Thyroid gland (tissue), 4 donors: Measurements from ENCODE around the gene APLF. TPM values are rescaled to one million over a fixed set of nuclear protein-coding genes. Genes with fewer than 3 reads are reported as not detected.

Source experiments
- DNase-seq, 2 donors: peaks; one replicate each; pipeline ENCODE4 v3.0.0-alpha.2; 2019
- H3K27ac ChIP-seq, 3 donors: fragments of 200-600 bp; sonication (generic); 1 replicate in 2 of 3; 2 replicates in 1 of 3; pipeline ENCODE4 v1.5.1; 2016 to 2019; ENCODE audit warnings: mild to moderate bottlenecking in 1 of 3, moderate library complexity in 1 of 3
- H3K27me3 ChIP-seq: fragments of 200-600 bp; sonication (generic); one replicate; pipeline ENCODE4 v1.5.1; 2019
- H3K36me3 ChIP-seq, 2 donors: fragments of 200-600 bp; sonication (generic); one replicate each; pipeline ENCODE4 v1.5.1; 2016 to 2019
- H3K4me1 ChIP-seq, 2 donors: fragments of 200-600 bp; sonication (generic); one replicate each; pipeline ENCODE4 v1.5.1; 2017 to 2019
- H3K4me3 ChIP-seq, 3 donors: fragments of 200-600 bp; sonication (generic); replicated peaks in 1 of 3; 1 replicate in 2 of 3; 2 replicates in 1 of 3; pipeline ENCODE4 v1.5.1; 2016; ENCODE audit warnings: mild to moderate bottlenecking in 1 of 3
- H3K9me3 ChIP-seq: fragments of 200-600 bp; sonication (generic); one replicate; pipeline ENCODE4 v1.5.1; 2017
- CTCF ChIP-seq, 6 experiments: fragments of 200-600 bp in 3 of 6; fragments of 450-650 bp in 3 of 6; sonication (generic) in 3 of 6; IDR thresholded peaks; one replicate each; pipeline ENCODE4 v1.5.1; 2016 to 2019; ENCODE audit warnings: antibody characterized with exemption in 6 of 6, mild to moderate bottlenecking in 2 of 6, inconsistent platforms in 1 of 6, moderate library complexity in 1 of 6
- POLR2A ChIP-seq, 2 donors: fragments of 450-650 bp; IDR thresholded peaks; one replicate each; pipeline ENCODE4 v1.6.1; 2017; ENCODE audit warnings: antibody characterized with exemption in 2 of 2, mild to moderate bottlenecking in 2 of 2, moderate library complexity in 1 of 2
- WGBS, 2 donors: methylation state at CpG; one replicate each; pipeline ENCODE4 v1.1.5; 2017; 5-methylcytosine and 5-hydroxymethylcytosine counted together
- intact Hi-C: fragments of 100-400 bp; cut with DNase I; formaldehyde crosslinking; loops from one replicate; pipeline ENCODE4 v1.15.1; 2023
- total RNA-seq, 4 donors: library from RNA; depleted of rRNA; stranded (reverse); fragments of >200 nt; gene quantifications; one replicate each; pipeline ENCODE4 v1.2.3, GENCODE V29; 2016

Gene APLF
- total RNA-seq, 4 donors from 2014 or later, result 8.7 to 12.9 (median 9.6) TPM

- TF ChIP-seq CTCF (IDR thresholded peaks at IDR 0.05), result no peak
- TF ChIP-seq POLR2A (IDR thresholded peaks at IDR 0.05), result no peak
- intact Hi-C loops, result loop anchor here (10.0 kb wide), 2 partner anchors 248 to 458 kb away; no protein-coding TSS in a partner anchor
- Histone ChIP-seq H3K27ac (peak overlapping the region in 2 of 3 donors; percentile 71 to 79), H3K4me1 (peaks cover 5 to 9% of the 10 kb centered on the region in 2 donors), H3K36me3 (no peaks in the 10 kb centered on the region), H3K4me3 (peak overlapping the region; percentile 19 to 67 (median 62)), H3K27me3 (no peaks in the 10 kb centered on the region), H3K9me3 (no peaks in the 10 kb centered on the region)
- DNase-seq, result peak in 1 of 2 donors; percentile 17
- 7 to 9% methylated on average over 11 of the region's 11 CpGs for WGBS, 2 donors
Measured at GRCh38 chr2:68466361-68466777, 1.0 kb upstream of the APLF start.

- H3K4me1 ChIP-seq, result peaks cover 5 to 9% of the 10 kb centered on the region in 2 donors
- H3K9me3 ChIP-seq, result no peaks in the 10 kb centered on the region
- no peak for TF ChIP-seq POLR2A (IDR thresholded peaks at IDR 0.05)
- TF ChIP-seq CTCF (IDR thresholded peaks at IDR 0.05), result no peak
- H3K36me3 ChIP-seq, result no peaks in the 10 kb centered on the region
- peak overlapping the region; percentile 19 to 67 (median 62) for H3K4me3 ChIP-seq
- whole genome bisulfite sequencing, 2 donors, result 0% methylated on average over 7 to 18 of the region's 18 CpGs
- H3K27me3 ChIP-seq, result no peaks in the 10 kb centered on the region
- intact Hi-C loops, result loop anchor here (10.0 kb wide), 2 partner anchors 248 to 458 kb away; no protein-coding TSS in a partner anchor
- no peak for DNase-seq
- peak overlapping the region in 2 of 3 donors; percentile 71 to 79 for H3K27ac ChIP-seq
Measured at GRCh38 chr2:68466778-68467076, 658 bp upstream of the APLF start.

GRCh38 chr2:68468801-68469200 lies 1.4 kb downstream of the APLF start:
- H3K36me3 ChIP-seq, result no peaks in the 10 kb centered on the region
- peaks cover 5 to 9% of the 10 kb centered on the region in 2 donors for H3K4me1 ChIP-seq
- intact Hi-C loops, result loop anchor here (10.0 kb wide), 2 partner anchors 246 to 456 kb away; no protein-coding TSS in a partner anchor
- no peak overlapping the region for H3K4me3 ChIP-seq
- 78 to 84% methylated on average over 2 of the region's 2 CpGs for WGBS, 2 donors
- H3K27ac ChIP-seq, result no peak overlapping the region
- H3K9me3 ChIP-seq, result no peaks in the 10 kb centered on the region
- H3K27me3 ChIP-seq, result no peaks in the 10 kb centered on the region
- TF ChIP-seq POLR2A (IDR thresholded peaks at IDR 0.05), result no peak
- DNase-seq, result no peak

- DNase-seq, result no peak
- H3K4me3 ChIP-seq, result no peak overlapping the region
- intact Hi-C loops, result loop anchor here (10.0 kb wide), 2 partner anchors 245 to 455 kb away; no protein-coding TSS in a partner anchor
- H3K27ac ChIP-seq, result no peak overlapping the region
- TF ChIP-seq POLR2A (IDR thresholded peaks at IDR 0.05) (no peak), CTCF (IDR thresholded peaks at IDR 0.05) (no peak)
- H3K9me3 ChIP-seq, result no peaks in the 10 kb centered on the region
- H3K4me1 ChIP-seq, result peaks cover 5 to 9% of the 10 kb centered on the region in 2 donors
- no peaks in the 10 kb centered on the region for H3K27me3 ChIP-seq
- H3K36me3 ChIP-seq, result no peaks in the 10 kb centered on the region
- 93 to 100% methylated on average over 1 of the region's 1 CpG for WGBS, 2 donors
Measured at GRCh38 chr2:68469935-68470334, 2.5 kb downstream of the APLF start.

GRCh38 chr2:68471385-68471784 lies 4.0 kb downstream of the APLF start:
- Histone ChIP-seq H3K4me1 (peaks cover 1 to 9% of the 10 kb centered on the region in 2 donors), H3K27me3 (no peaks in the 10 kb centered on the region), H3K4me3 (no peak overlapping the region), H3K27ac (no peak overlapping the region), H3K9me3 (no peaks in the 10 kb centered on the region), H3K36me3 (no peaks in the 10 kb centered on the region)
- WGBS, 2 donors, result 95 to 96% methylated on average over 2 of the region's 2 CpGs
- intact Hi-C loops, result no loop called here
- no peak for DNase-seq
- no peak for TF ChIP-seq POLR2A (IDR thresholded peaks at IDR 0.05)
- no peak for TF ChIP-seq CTCF (IDR thresholded peaks at IDR 0.05)
